Fibroblast of lung (primary cell): ENCODE results near the gene AOAH. TPM values are rescaled to one million over a fixed set of nuclear protein-coding genes. Genes with fewer than 3 reads are reported as not detected.

ENCODE experiments used
- DNase-seq, 2 donors: peaks; one replicate each; pipeline versions ENCODE4 v3.0.0 to v3.0.0-alpha.2; 2010; ENCODE audit warnings: low read depth in 2 of 2
- H2AFZ ChIP-seq: 2 replicates; pipeline ENCODE4 v1.5.1; 2012; ENCODE audit warnings: low read length, control low read depth, inconsistent platforms
- H3K27ac ChIP-seq: 2 replicates; pipeline ENCODE4 v1.5.1; 2011; ENCODE audit warnings: low read length, control low read depth; ENCODE audit not compliant: insufficient read depth
- H3K27me3 ChIP-seq: 2 replicates; pipeline ENCODE4 v1.5.1; 2011; ENCODE audit warnings: mild to moderate bottlenecking, low read length; ENCODE audit not compliant: control insufficient read depth, insufficient read depth
- H3K36me3 ChIP-seq: 2 replicates; pipeline ENCODE4 v1.5.1; 2011; ENCODE audit warnings: low read length; ENCODE audit not compliant: control insufficient read depth, insufficient read depth
- H3K4me1 ChIP-seq: 2 replicates; pipeline ENCODE4 v1.5.1; 2011; ENCODE audit warnings: low read length; ENCODE audit not compliant: control insufficient read depth, insufficient read depth; ENCODE audit errors: extremely low read depth
- H3K4me2 ChIP-seq: 2 replicates; pipeline ENCODE4 v1.5.1; 2011; ENCODE audit warnings: low read length, control low read depth; ENCODE audit not compliant: insufficient read depth; ENCODE audit errors: extremely low read depth
- H3K4me3 ChIP-seq, 4 experiments: fragments of 200-600 bp in 1 of 4; sonication (generic) in 1 of 4; replicated peaks in 1 of 4; 2 replicates each; pipeline ENCODE4 v1.5.1; 2011 to 2016; ENCODE audit warnings: low read length in 4 of 4, low read depth in 3 of 4, mild to moderate bottlenecking in 3 of 4, control low read depth in 2 of 4, inconsistent platforms in 1 of 4, mixed read lengths in 1 of 4; ENCODE audit not compliant: insufficient read depth in 1 of 4; ENCODE audit errors: control extremely low read depth in 1 of 4
- H3K79me2 ChIP-seq: 2 replicates; pipeline ENCODE4 v1.5.1; 2012; ENCODE audit warnings: mild to moderate bottlenecking, low read length, inconsistent platforms; ENCODE audit not compliant: control insufficient read depth, insufficient read depth
- H3K9ac ChIP-seq: 2 replicates; pipeline ENCODE4 v1.5.1; 2011; ENCODE audit warnings: mild to moderate bottlenecking, low read length, control low read depth; ENCODE audit not compliant: insufficient read depth
- H3K9me3 ChIP-seq: 2 replicates; pipeline ENCODE4 v1.5.1; 2012; ENCODE audit warnings: low read depth, low read length; ENCODE audit not compliant: control insufficient read depth, insufficient read depth
- H4K20me1 ChIP-seq: 2 replicates; pipeline ENCODE4 v1.5.1; 2011; ENCODE audit warnings: low read length; ENCODE audit not compliant: control insufficient read depth, insufficient read depth; ENCODE audit errors: extremely low read depth
- CTCF ChIP-seq, 2 donors: IDR thresholded peaks in 1 of 2; conservative IDR thresholded peaks in 1 of 2; 1 replicate in 1 of 2; 2 replicates in 1 of 2; pipeline ENCODE4 v1.5.1; 2011 to 2012; ENCODE audit warnings: low read length in 2 of 2, control low read depth in 1 of 2, inconsistent platforms in 1 of 2, low read depth in 1 of 2, mild to moderate bottlenecking in 1 of 2
- EZH2 ChIP-seq: IDR thresholded peaks from 2 replicates; pipeline ENCODE4 v1.5.1; 2012; ENCODE audit warnings: low read length, control low read depth, mild to moderate bottlenecking; ENCODE audit errors: missing control alignments
- polyA plus RNA-seq, 2 donors: library from polyadenylated mRNA; depleted of rRNA in 1 of 2; stranded (reverse) in 1 of 2; unstranded in 1 of 2; fragments of >200 nt; gene quantifications; 2 replicates each; pipeline ENCODE4 v1.2.1, GENCODE V29; 2011 to 2012; ENCODE audit warnings: missing spikeins in 1 of 2
- total RNA-seq: library from RNA; depleted of rRNA; stranded (reverse); fragments of >200 nt; gene quantifications from 2 replicates; pipeline ENCODE4 v1.2.1, GENCODE V29; 2014

The AOAH gene
- total and polyA plus RNA-seq, 2 donors (not counting 1 experiment from before 2014, with no cell fraction given) = not detected

GRCh38 chr7:36638586-36639263 is 85.6 kb downstream of the AOAH start:
- Histone ChIP-seq H3K27me3 (no peaks in the 10 kb centered on the region), H3K27ac (no peak overlapping the region), H2AFZ (no peak overlapping the region), H4K20me1 (no peaks in the 10 kb centered on the region), H3K36me3 (no peaks in the 10 kb centered on the region), H3K4me3 (no peak overlapping the region), H3K9ac (no peak overlapping the region), H3K79me2 (no peaks in the 10 kb centered on the region), H3K4me2 (no peak overlapping the region), H3K4me1 (no peaks in the 10 kb centered on the region), H3K9me3 (no peaks in the 10 kb centered on the region)
- DNase-seq = no peak
- TF ChIP-seq EZH2 (no peak), CTCF (conservative IDR thresholded peaks at IDR 0.05 in 1 of 2, IDR thresholded peaks at IDR 0.05 in 1 of 2; ENCODE audit: low read depth in 1 of 2, low read length in 2 of 2) (no peak)

GRCh38 chr7:36638140-36638539 is 86.2 kb downstream of the AOAH start:
- no peak overlapping the region for H3K4me3 ChIP-seq
- no peaks in the 10 kb centered on the region for H3K4me1 ChIP-seq
- no peak for DNase-seq
- no peak overlapping the region for H2AFZ ChIP-seq
- no peak overlapping the region for H3K9ac ChIP-seq
- H3K27me3 ChIP-seq = no peaks in the 10 kb centered on the region
- TF ChIP-seq CTCF (conservative IDR thresholded peaks at IDR 0.05 in 1 of 2, IDR thresholded peaks at IDR 0.05 in 1 of 2; ENCODE audit: low read depth in 1 of 2, low read length in 2 of 2) (no peak), EZH2 (no peak)
- H4K20me1 ChIP-seq = no peaks in the 10 kb centered on the region
- H3K4me2 ChIP-seq = no peak overlapping the region
- H3K9me3 ChIP-seq = no peaks in the 10 kb centered on the region
- no peaks in the 10 kb centered on the region for H3K36me3 ChIP-seq
- H3K79me2 ChIP-seq = no peaks in the 10 kb centered on the region
- H3K27ac ChIP-seq = no peak overlapping the region

GRCh38 chr7:36637417-36637816 is 86.9 kb downstream of the AOAH start:
- DNase-seq = no peak
- Histone ChIP-seq H4K20me1 (no peaks in the 10 kb centered on the region), H3K4me1 (no peaks in the 10 kb centered on the region), H3K4me2 (no peak overlapping the region), H3K27me3 (no peaks in the 10 kb centered on the region), H3K79me2 (no peaks in the 10 kb centered on the region), H3K9ac (no peak overlapping the region), H3K27ac (no peak overlapping the region), H3K9me3 (no peaks in the 10 kb centered on the region), H3K4me3 (no peak overlapping the region), H3K36me3 (no peaks in the 10 kb centered on the region), H2AFZ (no peak overlapping the region)
- TF ChIP-seq EZH2 = no peak
- TF ChIP-seq CTCF (conservative IDR thresholded peaks at IDR 0.05 in 1 of 2, IDR thresholded peaks at IDR 0.05 in 1 of 2; ENCODE audit: low read depth in 1 of 2, low read length in 2 of 2) = no peak
